ENCODE measurements around the gene MATCAP1. TPM values are rescaled to one million over a fixed set of nuclear protein-coding genes. Genes with fewer than 3 reads are reported as not detected.

MATCAP1 gene
- total and polyA plus RNA-seq, 2 of the 4 experiments (the other 2 are of a cell fraction), result 8.2 to 43.9 TPM

DNA sequence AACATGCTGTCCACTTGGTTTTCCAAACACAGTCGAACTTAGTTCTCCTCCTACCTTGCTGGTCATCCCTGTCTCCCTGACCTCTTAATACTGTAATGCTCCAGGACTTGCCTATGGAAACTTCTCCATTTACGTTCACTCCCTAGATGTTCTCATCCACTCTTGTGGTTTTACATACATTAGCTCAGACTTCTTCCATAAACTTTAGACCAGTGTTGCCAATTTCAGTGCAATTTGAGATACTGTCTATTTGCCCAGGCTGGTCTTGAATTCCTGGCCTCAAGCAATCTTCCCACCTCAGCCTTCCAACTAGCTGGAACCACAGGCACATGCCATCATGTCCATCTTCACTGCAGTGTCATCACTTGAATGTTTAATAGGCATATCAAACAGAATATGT, 1.5 kb downstream of the MATCAP1 start:
- Histone ChIP-seq H3K23ac (ENCODE audit: low read depth, low read length) (peak overlapping the region; percentile 44; the same call in 1 of the 2 replicates), H3K4me3 (ENCODE audit: insufficient read depth, low read depth, low read length) (no peak overlapping the region), H3K79me1 (ENCODE audit: low read depth in 1 of 2, low read length in 2 of 2) (peaks cover 23 to 42% of the 10 kb centered on the region in 2 experiments), H2AK5ac (ENCODE audit: low read depth, low read length) (peak overlapping the region; percentile 25), H3K4ac (ENCODE audit: low read depth, low read length) (peak overlapping the region; percentile 8; the same call in 1 of the 2 replicates), H3K4me2 (ENCODE audit: low read depth, low read length) (peak overlapping the region; percentile 63), H3K14ac (replicated peaks; ENCODE audit: low read depth, low read length) (0 out of 2 replicates have a peak overlapping the region, but pooled peaks have one; percentile 1), H2AFZ (replicated peaks; ENCODE audit: low read length, poor library complexity) (no peak overlapping the region), H2BK20ac (ENCODE audit: low read depth, low read length) (0 out of 2 replicates have a peak overlapping the region, but pooled peaks have one; percentile 11), H3K27me3 (ENCODE audit: control insufficient read depth, insufficient read depth, low read length) (no peaks in the 10 kb centered on the region), H4K91ac (ENCODE audit: insufficient read depth, low read depth, low read length) (no peak overlapping the region), H2BK120ac (ENCODE audit: low read depth, low read length) (no peak overlapping the region), H3K4me1 (ENCODE audit: control insufficient read depth, insufficient read depth, low read length) (peaks cover 15% of the 10 kb centered on the region), H3K36me3 (ENCODE audit: control insufficient read depth, insufficient read depth, low read length) (no peaks in the 10 kb centered on the region; the same call in 1 of the 2 replicates), H2BK15ac (ENCODE audit: low read depth, low read length) (peak overlapping the region; percentile 48; the same call in 1 of the 3 replicates), H3K9ac (ENCODE audit: low read depth, low read length) (no peak overlapping the region), H3K9me1 (ENCODE audit: insufficient read depth, low read length) (peaks cover 13% of the 10 kb centered on the region), H4K5ac (ENCODE audit: low read depth, low read length) (no peak overlapping the region), H2AK9ac (replicated peaks; ENCODE audit: low read depth, low read length, poor library complexity) (no peak overlapping the region), H3K9me3 (ENCODE audit: control insufficient read depth, insufficient read depth, low read length) (no peaks in the 10 kb centered on the region), H4K8ac (ENCODE audit: low read depth in 2 of 2, low read length in 2 of 2) (no peak overlapping the region), H4K20me1 (ENCODE audit: insufficient read depth, low read length) (peaks cover 31% of the 10 kb centered on the region), H2BK5ac (ENCODE audit: low read depth, low read length, poor library complexity, severe bottlenecking) (peak overlapping the region; percentile 30), H3K27ac (ENCODE audit: insufficient read depth, low read length) (peak overlapping the region; percentile 8; the same call in 1 of the 2 replicates), H3K18ac (ENCODE audit: low read depth, low read length) (no peak overlapping the region), H3K56ac (ENCODE audit: extremely low read depth, insufficient read depth, low read length) (no peak overlapping the region; the same call in 1 of the 2 replicates)
- BruUV-seq (replicated peaks), result no TSS peak
- CTCF ChIA-PET, result interaction anchor here (0.5 kb wide), 1 partner anchor 670 kb away, joined by 3 read pairs; no protein-coding TSS in a partner anchor
- ATAC-seq (ENCODE audit: low read depth) (no peak), DNase-seq (peak; percentile 23)
- WGBS, 2 experiments (ENCODE audit: extremely low coverage in 2 of 2, insufficient read length in 1 of 2), result 88% methylated on average over 1 of the region's 2 CpGs; no CpG with 5 or more reads in 1 of the 2 experiments
- POLR2A ChIA-PET (ENCODE audit: unreplicated experiment), result no interaction called here
- in situ Hi-C loops (cut with MboI; ENCODE audit: low sequenced_read_pairs) (no loop called here), intact Hi-C loops (cut with micrococcal nuclease) (loop anchor here (10.0 kb wide), 1 partner anchor 167 kb away; no protein-coding TSS in a partner anchor), dilution Hi-C loops (cut with HindIII; ENCODE audit: low sequenced_read_pairs, unreplicated experiment) (no loop called here)
- TF ChIP-seq RFX5 (IDR thresholded peaks at IDR 0.05; ENCODE audit: low read depth, low read length) (no peak), RAD21 (IDR thresholded peaks at IDR 0.05; ENCODE audit: low read length) (no peak), CHD1 (IDR thresholded peaks at IDR 0.05; ENCODE audit: low read depth, low read length) (no peak), SMC3 (IDR thresholded peaks at IDR 0.05; ENCODE audit: low read depth, low read length) (no peak), POLR2A (IDR thresholded peaks at IDR 0.05; ENCODE audit: low read depth, low read length) (no peak), BHLHE40 (IDR thresholded peaks at IDR 0.05; ENCODE audit: low read depth, low read length) (no peak), MXI1 (IDR thresholded peaks at IDR 0.05; ENCODE audit: borderline replicate concordance, low read depth, low read length) (no peak), MAZ (IDR thresholded peaks at IDR 0.05; ENCODE audit: borderline replicate concordance, low read depth, low read length) (no peak), NFE2L2 (IDR thresholded peaks at IDR 0.05; ENCODE audit: low read depth, low read length) (no peak)
- TF ChIP-seq, protein P1, sequence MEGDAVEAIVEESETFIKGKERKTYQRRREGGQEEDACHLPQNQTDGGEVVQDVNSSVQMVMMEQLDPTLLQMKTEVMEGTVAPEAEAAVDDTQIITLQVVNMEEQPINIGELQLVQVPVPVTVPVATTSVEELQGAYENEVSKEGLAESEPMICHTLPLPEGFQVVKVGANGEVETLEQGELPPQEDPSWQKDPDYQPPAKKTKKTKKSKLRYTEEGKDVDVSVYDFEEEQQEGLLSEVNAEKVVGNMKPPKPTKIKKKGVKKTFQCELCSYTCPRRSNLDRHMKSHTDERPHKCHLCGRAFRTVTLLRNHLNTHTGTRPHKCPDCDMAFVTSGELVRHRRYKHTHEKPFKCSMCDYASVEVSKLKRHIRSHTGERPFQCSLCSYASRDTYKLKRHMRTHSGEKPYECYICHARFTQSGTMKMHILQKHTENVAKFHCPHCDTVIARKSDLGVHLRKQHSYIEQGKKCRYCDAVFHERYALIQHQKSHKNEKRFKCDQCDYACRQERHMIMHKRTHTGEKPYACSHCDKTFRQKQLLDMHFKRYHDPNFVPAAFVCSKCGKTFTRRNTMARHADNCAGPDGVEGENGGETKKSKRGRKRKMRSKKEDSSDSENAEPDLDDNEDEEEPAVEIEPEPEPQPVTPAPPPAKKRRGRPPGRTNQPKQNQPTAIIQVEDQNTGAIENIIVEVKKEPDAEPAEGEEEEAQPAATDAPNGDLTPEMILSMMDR (conservative IDR thresholded peaks at IDR 0.05; ENCODE audit: low read depth, low read length), result no peak
- TF ChIP-seq, protein P2, sequence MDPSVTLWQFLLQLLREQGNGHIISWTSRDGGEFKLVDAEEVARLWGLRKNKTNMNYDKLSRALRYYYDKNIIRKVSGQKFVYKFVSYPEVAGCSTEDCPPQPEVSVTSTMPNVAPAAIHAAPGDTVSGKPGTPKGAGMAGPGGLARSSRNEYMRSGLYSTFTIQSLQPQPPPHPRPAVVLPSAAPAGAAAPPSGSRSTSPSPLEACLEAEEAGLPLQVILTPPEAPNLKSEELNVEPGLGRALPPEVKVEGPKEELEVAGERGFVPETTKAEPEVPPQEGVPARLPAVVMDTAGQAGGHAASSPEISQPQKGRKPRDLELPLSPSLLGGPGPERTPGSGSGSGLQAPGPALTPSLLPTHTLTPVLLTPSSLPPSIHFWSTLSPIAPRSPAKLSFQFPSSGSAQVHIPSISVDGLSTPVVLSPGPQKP (IDR thresholded peaks at IDR 0.05; ENCODE audit: borderline replicate concordance, low read depth, low read length), result no peak
- TF ChIP-seq, protein P3, sequence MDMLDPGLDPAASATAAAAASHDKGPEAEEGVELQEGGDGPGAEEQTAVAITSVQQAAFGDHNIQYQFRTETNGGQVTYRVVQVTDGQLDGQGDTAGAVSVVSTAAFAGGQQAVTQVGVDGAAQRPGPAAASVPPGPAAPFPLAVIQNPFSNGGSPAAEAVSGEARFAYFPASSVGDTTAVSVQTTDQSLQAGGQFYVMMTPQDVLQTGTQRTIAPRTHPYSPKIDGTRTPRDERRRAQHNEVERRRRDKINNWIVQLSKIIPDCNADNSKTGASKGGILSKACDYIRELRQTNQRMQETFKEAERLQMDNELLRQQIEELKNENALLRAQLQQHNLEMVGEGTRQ (IDR thresholded peaks at IDR 0.05; ENCODE audit: low read depth, low read length), result no peak

Measured in IMR-90 (cell line).